Keratinocyte (primary cell): ENCODE results near the gene DDAH1. TPM values are rescaled to one million over a fixed set of nuclear protein-coding genes. Genes with fewer than 3 reads are reported as not detected.

Experiments used
- DNase-seq: peaks from one replicate; pipeline ENCODE4 v3.0.0-alpha.2; 2011; ENCODE audit warnings: low read depth, missing footprints, low spot score
- FAIRE-seq: peaks from 2 replicates; lab custom pipeline; 2011; peaks lifted over from hg19 to GRCh38; lab: Jason Lieb, UNC
- H2AFZ ChIP-seq: 2 replicates; pipeline ENCODE4 v1.6.0; 2012; ENCODE audit warnings: low read length, control low read depth, inconsistent platforms; ENCODE audit not compliant: control insufficient read depth
- H3K27ac ChIP-seq: 2 replicates; pipeline ENCODE4 v1.5.1; 2011; ENCODE audit warnings: low read length; ENCODE audit not compliant: control insufficient read depth, insufficient read depth
- H3K27me3 ChIP-seq: 3 replicates; pipeline ENCODE4 v1.6.0; 2011; ENCODE audit warnings: low read length; ENCODE audit not compliant: control insufficient read depth, insufficient read depth; ENCODE audit errors: extremely low read depth
- H3K36me3 ChIP-seq, 2 experiments: 2 replicates in 1 of 2; 3 replicates in 1 of 2; pipeline ENCODE4 v1.5.1; 2011; ENCODE audit warnings: low read length in 2 of 2, mild to moderate bottlenecking in 1 of 2; ENCODE audit not compliant: control insufficient read depth in 2 of 2, insufficient read depth in 2 of 2; ENCODE audit errors: extremely low read depth in 1 of 2
- H3K4me1 ChIP-seq: 3 replicates; pipeline ENCODE4 v1.5.1; 2011; ENCODE audit warnings: low read length; ENCODE audit not compliant: control insufficient read depth, insufficient read depth; ENCODE audit errors: extremely low read depth
- H3K4me2 ChIP-seq: 3 replicates; pipeline ENCODE4 v1.6.0; 2011; ENCODE audit warnings: low read depth, low read length; ENCODE audit not compliant: control insufficient read depth, insufficient read depth; ENCODE audit errors: extremely low read depth
- H3K4me3 ChIP-seq, 3 experiments: fragments of 200-600 bp in 1 of 3; sonication (generic) in 1 of 3; 2 replicates in 2 of 3; 3 replicates in 1 of 3; pipeline ENCODE4 v1.5.1; 2011 to 2016; ENCODE audit warnings: low read length in 3 of 3, mild to moderate bottlenecking in 3 of 3, control low read depth in 2 of 3, inconsistent platforms in 1 of 3, low read depth in 1 of 3, mixed read lengths in 1 of 3, mixed run types in 1 of 3, moderate library complexity in 1 of 3; ENCODE audit not compliant: control insufficient read depth in 2 of 3, insufficient read depth in 2 of 3; ENCODE audit errors: extremely low read depth in 1 of 3
- H3K79me2 ChIP-seq: 2 replicates; pipeline ENCODE4 v1.6.0; 2012; ENCODE audit warnings: low read length; ENCODE audit not compliant: control insufficient read depth, insufficient read depth
- H3K9ac ChIP-seq: 3 replicates; pipeline ENCODE4 v1.6.0; 2011; ENCODE audit warnings: low read length; ENCODE audit not compliant: control insufficient read depth, insufficient read depth; ENCODE audit errors: extremely low read depth
- H3K9me1 ChIP-seq: 3 replicates; pipeline ENCODE4 v1.6.0; 2011; ENCODE audit warnings: low read length; ENCODE audit not compliant: control insufficient read depth, insufficient read depth; ENCODE audit errors: extremely low read depth
- H3K9me3 ChIP-seq: 2 replicates; pipeline ENCODE4 v1.5.1; 2012; ENCODE audit warnings: low read depth, low read length; ENCODE audit not compliant: control insufficient read depth
- H4K20me1 ChIP-seq: 3 replicates; pipeline ENCODE4 v1.6.0; 2011; ENCODE audit warnings: low read length; ENCODE audit not compliant: control insufficient read depth, insufficient read depth; ENCODE audit errors: extremely low read depth
- CTCF ChIP-seq, 3 experiments: IDR thresholded peaks in 1 of 3; conservative IDR thresholded peaks in 1 of 3; optimal IDR thresholded peaks in 1 of 3; 2 replicates in 2 of 3; 3 replicates in 1 of 3; pipeline versions ENCODE3 to v1.5.1; 2011; ENCODE audit warnings: low read length in 3 of 3, mild to moderate bottlenecking in 3 of 3, moderate library complexity in 2 of 3, control low read depth in 1 of 3, inconsistent platforms in 1 of 3; ENCODE audit not compliant: insufficient read depth in 2 of 3; ENCODE audit errors: extremely low read depth in 1 of 3
- EZH2 ChIP-seq: IDR thresholded peaks from one replicate; pipeline ENCODE4 v1.6.1; 2012; ENCODE audit warnings: inconsistent platforms, mild to moderate bottlenecking, low read length, moderate library complexity
- dilution Hi-C: fragments of 300-500 bp; cut with MboI; formaldehyde crosslinking; loops from one replicate; pipeline ENCODE4 v1.7.0; 2020; ENCODE audit warnings: low sequenced_read_pairs; ENCODE audit not compliant: extremely low pct_ligation_motif_present
- polyA plus RNA-seq, 5 experiments: library from polyadenylated mRNA; depleted of rRNA in 3 of 5; stranded (reverse) in 3 of 5; stranded (forward) in 1 of 5; unstranded in 1 of 5; fragments of >200 nt; gene quantifications; 1 replicate in 1 of 5; 2 replicates in 3 of 5; 3 replicates in 1 of 5; pipeline versions ENCODE4 v1.2.1 to v1.2.3, GENCODE V29; 2011 to 2012; ENCODE audit warnings: missing spikeins in 2 of 5, low read depth in 1 of 5, low replicate concordance in 1 of 5

DDAH1 gene
- polyA plus RNA-seq, 1 donor (not counting 4 experiments of a cell fraction or from before 2014, with no cell fraction given) = 5.8 TPM

- no peak overlapping the region for H2AFZ ChIP-seq
- peak overlapping the region; percentile 82 for H3K27ac ChIP-seq
- H3K9ac ChIP-seq = no peak overlapping the region
- H3K27me3 ChIP-seq = no peaks in the 10 kb centered on the region
- H3K36me3 ChIP-seq = no peaks in the 10 kb centered on the region
- no peaks in the 10 kb centered on the region for H4K20me1 ChIP-seq
- TF ChIP-seq CTCF (optimal IDR thresholded peaks at IDR 0.05 in 1 of 3, IDR thresholded peaks at IDR 0.05 in 1 of 3, conservative IDR thresholded peaks at IDR 0.05 in 1 of 3; ENCODE audit: extremely low read depth in 1 of 3, insufficient read depth in 2 of 3, low read length in 3 of 3) (no peak), EZH2 (no peak)
- H3K79me2 ChIP-seq = no peaks in the 10 kb centered on the region
- peaks cover 2% of the 10 kb centered on the region for H3K9me1 ChIP-seq
- no peak overlapping the region for H3K4me3 ChIP-seq
- H3K4me1 ChIP-seq = peaks cover 61% of the 10 kb centered on the region
- no peaks in the 10 kb centered on the region for H3K9me3 ChIP-seq
- peak overlapping the region; percentile 77 for H3K4me2 ChIP-seq
- FAIRE-seq (no peak), DNase-seq (no peak)
- dilution Hi-C loops = no loop called here
Observed at GRCh38 chr1:85290826-85291225, 174.1 kb downstream of the DDAH1 start.

- DNase-seq = no peak
- Histone ChIP-seq H3K9me3 (no peaks in the 10 kb centered on the region), H3K9me1 (no peaks in the 10 kb centered on the region), H4K20me1 (no peaks in the 10 kb centered on the region), H3K4me3 (peak overlapping the region in 2 of 3 experiments; percentile 5 to 44), H3K4me2 (peak overlapping the region; percentile 77), H3K9ac (peak overlapping the region; percentile 28), H3K4me1 (peaks cover 52% of the 10 kb centered on the region), H3K79me2 (no peaks in the 10 kb centered on the region), H2AFZ (no peak overlapping the region), H3K27me3 (no peaks in the 10 kb centered on the region), H3K27ac (peak overlapping the region; percentile 82), H3K36me3 (no peaks in the 10 kb centered on the region)
- no peak for TF ChIP-seq CTCF (optimal IDR thresholded peaks at IDR 0.05 in 1 of 3, IDR thresholded peaks at IDR 0.05 in 1 of 3, conservative IDR thresholded peaks at IDR 0.05 in 1 of 3; ENCODE audit: extremely low read depth in 1 of 3, insufficient read depth in 2 of 3, low read length in 3 of 3)
- no peak for TF ChIP-seq EZH2
- FAIRE-seq = no peak
- dilution Hi-C loops = no loop called here
Observed at GRCh38 chr1:85289848-85290335, 175.1 kb downstream of the DDAH1 start.
